Activated naive CD4-positive, alpha-beta T cell treated with anti-CD3 and anti-CD28 coated beads for 36 hours (primary cell): ENCODE measurements around the gene MYO1D. TPM values are rescaled to one million over a fixed set of nuclear protein-coding genes. Genes with fewer than 3 reads are reported as not detected.
"Not testable (repeated sequence)": the region's sequence is repeated elsewhere in the genome, so short reads cannot be mapped to it uniquely, and the experiment has no call there.

Source experiments
- CTCF ChIA-PET: fragments of 350-600 bp; sonication (Branson Sonifier 250); formaldehyde crosslinking; loops from one replicate; lab custom pipeline; 2021; ENCODE audit warnings: antibody characterized with exemption; lab: Charles Lee
- DNase-seq: peaks from one replicate; pipeline ENCODE4 v3.0.0-alpha.2; 2020
- H3K27ac Mint-ChIP-seq: one replicate; pipeline ENCODE4 v1.8.0; 2021; ENCODE audit warnings: mild to moderate bottlenecking, mixed read lengths
- H3K27me3 Mint-ChIP-seq: one replicate; pipeline ENCODE4 v1.8.0; 2021; ENCODE audit warnings: low read depth, mixed read lengths
- H3K36me3 Mint-ChIP-seq: one replicate; pipeline ENCODE4 v1.8.0; 2021; ENCODE audit warnings: low read depth, mixed read lengths
- H3K4me1 Mint-ChIP-seq: one replicate; pipeline ENCODE4 v1.8.0; 2021; ENCODE audit warnings: low read depth, mixed read lengths
- H3K4me3 Mint-ChIP-seq: one replicate; pipeline ENCODE4 v1.8.0; 2021; ENCODE audit warnings: mild to moderate bottlenecking, moderate library complexity, mixed read lengths
- H3K9me3 Mint-ChIP-seq: one replicate; pipeline ENCODE4 v1.8.0; 2021; ENCODE audit warnings: mixed read lengths
- intact Hi-C: fragments of 100-400 bp; cut with micrococcal nuclease; formaldehyde crosslinking; loops from one replicate; pipeline ENCODE4 v1.15.1; 2023
- total RNA-seq, 2 experiments: library from RNA; stranded (reverse); gene quantifications; one replicate each; pipeline ENCODE4 v1.2.3, GENCODE V29; 2021

MYO1D gene
- total RNA-seq, 2 experiments from 2014 or later: 6.7 to 8.3 TPM

- peak overlapping the region; percentile 72 for H3K27ac Mint-ChIP-seq
Measured at GRCh38 chr17:32461853-32462617, 414.9 kb downstream of the MYO1D start.

GRCh38 chr17:32461498-32461852 lies 415.4 kb downstream of the MYO1D start:
- Mint-ChIP-seq H3K9me3 (no peaks in the 10 kb centered on the region), H3K4me3 (no peak overlapping the region), H3K36me3 (peaks cover 62% of the 10 kb centered on the region), H3K27me3 (no peaks in the 10 kb centered on the region), H3K27ac (peak overlapping the region; percentile 72), H3K4me1 (peaks cover 42% of the 10 kb centered on the region)
- intact Hi-C loops: loop anchor here (1.0 to 5.0 kb wide), 4 partner anchors 17 to 416 kb away; partner anchors contain the start of genes MYO1D and PSMD11
- no peak for DNase-seq
- CTCF ChIA-PET: interaction anchor here (0.6 to 5.7 kb wide), 30 partner anchors 9 to 1289 kb away, joined by 3 to 96 read pairs (median 4); partner anchors contain the start of genes MYO1D and PSMD11

More at GRCh38 chr17:32461853-32462617, 414.9 kb downstream of the MYO1D start:
- H3K27me3 Mint-ChIP-seq: no peaks in the 10 kb centered on the region
- peaks cover 37% of the 10 kb centered on the region for H3K4me1 Mint-ChIP-seq
- CTCF ChIA-PET: interaction anchor here (0.6 to 5.7 kb wide), 49 partner anchors 8 to 1289 kb away, joined by 3 to 96 read pairs (median 4); partner anchors contain the start of genes CDK5R1, MYO1D and PSMD11
- H3K9me3 Mint-ChIP-seq: no peaks in the 10 kb centered on the region
- H3K36me3 Mint-ChIP-seq: peaks cover 58% of the 10 kb centered on the region
- no peak overlapping the region for H3K4me3 Mint-ChIP-seq
- intact Hi-C loops: loop anchor here (1.0 to 5.0 kb wide), 7 partner anchors 18 to 415 kb away; partner anchors contain the start of genes MYO1D and PSMD11
- DNase-seq: peak; percentile 83

GRCh38 chr17:32460054-32460453 lies 416.9 kb downstream of the MYO1D start:
- CTCF ChIA-PET: interaction anchor here (0.8 to 5.7 kb wide), 5 partner anchors 12 to 297 kb away, joined by 3 to 96 read pairs (median 9); partner anchors contain the start of gene PSMD11
- Mint-ChIP-seq H3K4me3 (no peak overlapping the region), H3K4me1 (peaks cover 44% of the 10 kb centered on the region), H3K36me3 (peaks cover 64% of the 10 kb centered on the region), H3K9me3 (no peaks in the 10 kb centered on the region), H3K27me3 (no peaks in the 10 kb centered on the region), H3K27ac (peak overlapping the region; percentile 76)
- intact Hi-C loops: loop anchor here (2.0 to 5.0 kb wide), 3 partner anchors 65 to 417 kb away; partner anchors contain the start of gene MYO1D
- no peak for DNase-seq

GRCh38 chr17:32458371-32458770 lies 418.6 kb downstream of the MYO1D start:
- intact Hi-C loops: no loop called here
- Mint-ChIP-seq H3K36me3 (peaks cover 70% of the 10 kb centered on the region), H3K9me3 (no peaks in the 10 kb centered on the region), H3K27ac (peak overlapping the region; percentile 64), H3K4me3 (no peak overlapping the region), H3K27me3 (no peaks in the 10 kb centered on the region), H3K4me1 (peaks cover 46% of the 10 kb centered on the region)
- CTCF ChIA-PET: interaction anchor here (1.1 kb wide), 1 partner anchor 14 kb away, joined by 3 read pairs; the partner anchor contains the start of gene PSMD11
- no peak for DNase-seq

GRCh38 chr17:32453370-32453769 lies 423.6 kb downstream of the MYO1D start:
- CTCF ChIA-PET: interaction anchor here (1.0 to 1.2 kb wide), 2 partner anchors 8 to 31 kb away, joined by 4 to 5 read pairs; no protein-coding TSS in a partner anchor
- Mint-ChIP-seq H3K4me3 (no peak overlapping the region), H3K27ac (no peak overlapping the region), H3K9me3 (no peaks in the 10 kb centered on the region), H3K4me1 (peaks cover 40% of the 10 kb centered on the region), H3K27me3 (no peaks in the 10 kb centered on the region), H3K36me3 (peaks cover 62% of the 10 kb centered on the region)
- DNase-seq: no peak
- intact Hi-C loops: no loop called here

GRCh38 chr17:32452281-32452680 lies 424.6 kb downstream of the MYO1D start:
- no peak for DNase-seq
- intact Hi-C loops: no loop called here
- CTCF ChIA-PET: interaction anchor here (1.2 kb wide), 1 partner anchor 9 kb away, joined by 5 read pairs; no protein-coding TSS in a partner anchor
- Mint-ChIP-seq H3K36me3 (peaks cover 56% of the 10 kb centered on the region), H3K4me3 (no peak overlapping the region), H3K9me3 (no peaks in the 10 kb centered on the region), H3K4me1 (peaks cover 33% of the 10 kb centered on the region), H3K27ac (no peak overlapping the region), H3K27me3 (no peaks in the 10 kb centered on the region)

GRCh38 chr17:32451879-32452278 lies 425.0 kb downstream of the MYO1D start:
- Mint-ChIP-seq H3K27me3 (no peaks in the 10 kb centered on the region), H3K9me3 (no peaks in the 10 kb centered on the region), H3K27ac (no peak overlapping the region), H3K4me3 (no peak overlapping the region), H3K4me1 (peaks cover 33% of the 10 kb centered on the region), H3K36me3 (peaks cover 56% of the 10 kb centered on the region)
- CTCF ChIA-PET: no interaction called here
- no peak for DNase-seq
- intact Hi-C loops: no loop called here

GRCh38 chr17:32450379-32450778 lies 426.5 kb downstream of the MYO1D start:
- intact Hi-C loops, H3K4me3 Mint-ChIP-seq, H3K9me3 Mint-ChIP-seq, H3K27me3 Mint-ChIP-seq, DNase-seq: not testable (repeated sequence)
- Mint-ChIP-seq H3K36me3 (peaks cover 61% of the 10 kb centered on the region), H3K27ac (peak overlapping the region; percentile 34), H3K4me1 (peaks cover 45% of the 10 kb centered on the region)
- CTCF ChIA-PET: interaction anchor here (0.9 kb wide), 1 partner anchor 11 kb away, joined by 3 read pairs; no protein-coding TSS in a partner anchor

- CTCF ChIA-PET: interaction anchor here (0.7 to 1.9 kb wide), 2 partner anchors 34 to 74 kb away, joined by 3 to 4 read pairs; no protein-coding TSS in a partner anchor
- H3K4me3 Mint-ChIP-seq: no peak overlapping the region
- H3K4me1 Mint-ChIP-seq: peaks cover 43% of the 10 kb centered on the region
- intact Hi-C loops: no loop called here
- no peak overlapping the region for H3K27ac Mint-ChIP-seq
- no peaks in the 10 kb centered on the region for H3K9me3 Mint-ChIP-seq
- no peak for DNase-seq
- H3K36me3 Mint-ChIP-seq: peaks cover 60% of the 10 kb centered on the region
- no peaks in the 10 kb centered on the region for H3K27me3 Mint-ChIP-seq
Measured at GRCh38 chr17:32449963-32450362, 427.0 kb downstream of the MYO1D start.

- H3K36me3 Mint-ChIP-seq: peaks cover 39% of the 10 kb centered on the region
- H3K27ac Mint-ChIP-seq: no peak overlapping the region
- intact Hi-C loops: no loop called here
- peaks cover 36% of the 10 kb centered on the region for H3K4me1 Mint-ChIP-seq
- DNase-seq: no peak
- H3K9me3 Mint-ChIP-seq: no peaks in the 10 kb centered on the region
- CTCF ChIA-PET: interaction anchor here (0.6 to 7.9 kb wide), 5 partner anchors 9 to 193 kb away, joined by 3 to 96 read pairs (median 5); no protein-coding TSS in a partner anchor
- peaks cover 5% of the 10 kb centered on the region for H3K27me3 Mint-ChIP-seq
- no peak overlapping the region for H3K4me3 Mint-ChIP-seq
Measured at GRCh38 chr17:32446949-32447348, 430.0 kb downstream of the MYO1D start.

GRCh38 chr17:32445971-32446370 lies 431.0 kb downstream of the MYO1D start:
- intact Hi-C loops: loop anchor here (2.0 kb wide), 3 partner anchors 43 to 431 kb away; partner anchors contain the start of genes C17orf75 and MYO1D
- DNase-seq: no peak
- H3K36me3 Mint-ChIP-seq: peaks cover 37% of the 10 kb centered on the region
- CTCF ChIA-PET: interaction anchor here (0.6 to 7.9 kb wide), 2 partner anchors 17 to 22 kb away, joined by 3 to 96 read pairs; no protein-coding TSS in a partner anchor
- peaks cover 31% of the 10 kb centered on the region for H3K4me1 Mint-ChIP-seq
- H3K27me3 Mint-ChIP-seq: peaks cover 5% of the 10 kb centered on the region
- peak overlapping the region; percentile 4 for H3K27ac Mint-ChIP-seq
- H3K4me3 Mint-ChIP-seq: peak overlapping the region; percentile 93
- H3K9me3 Mint-ChIP-seq: no peaks in the 10 kb centered on the region

GRCh38 chr17:32445497-32445896 lies 431.4 kb downstream of the MYO1D start:
- CTCF ChIA-PET: interaction anchor here (0.6 to 7.9 kb wide), 6 partner anchors 17 to 174 kb away, joined by 3 to 96 read pairs (median 8); partner anchors contain the start of gene CDK5R1
- peaks cover 27% of the 10 kb centered on the region for H3K4me1 Mint-ChIP-seq
- peaks cover 5% of the 10 kb centered on the region for H3K27me3 Mint-ChIP-seq
- H3K9me3 Mint-ChIP-seq: no peaks in the 10 kb centered on the region
- H3K36me3 Mint-ChIP-seq: peaks cover 33% of the 10 kb centered on the region
- intact Hi-C loops: loop anchor here (2.0 kb wide), 3 partner anchors 43 to 431 kb away; partner anchors contain the start of genes C17orf75 and MYO1D
- H3K27ac Mint-ChIP-seq: peak overlapping the region; percentile 89
- H3K4me3 Mint-ChIP-seq: peak overlapping the region; percentile 93
- DNase-seq: no peak
